A204.1 (cell line): ENCODE data around the gene PDZRN4.

Experiments
- FAIRE-seq: peaks from 2 replicates; lab custom pipeline; 2012; peaks lifted over from hg19 to GRCh38; lab: Jason Lieb, UNC

PDZRN4 gene

DNA sequence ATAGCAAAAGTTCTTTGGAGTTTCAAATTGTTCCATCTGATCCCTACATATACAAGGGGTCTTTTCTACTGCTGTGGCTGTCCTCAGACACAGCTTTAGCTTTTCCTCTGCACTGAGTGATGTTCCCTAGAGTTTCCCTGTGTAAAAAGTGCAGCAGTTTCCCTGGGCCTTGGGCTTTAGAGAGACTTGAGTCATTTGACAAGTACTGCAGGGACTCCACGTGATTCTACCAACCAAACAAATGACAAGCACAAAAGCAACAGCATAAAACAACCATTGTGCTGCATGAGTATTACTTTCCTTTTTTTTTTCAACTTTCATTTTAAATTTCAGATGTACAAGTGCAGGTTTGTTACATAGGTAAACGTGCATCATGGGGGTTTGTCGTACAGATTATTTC, 272.8 kb downstream of the PDZRN4 start:
- no peak for FAIRE-seq

DNA sequence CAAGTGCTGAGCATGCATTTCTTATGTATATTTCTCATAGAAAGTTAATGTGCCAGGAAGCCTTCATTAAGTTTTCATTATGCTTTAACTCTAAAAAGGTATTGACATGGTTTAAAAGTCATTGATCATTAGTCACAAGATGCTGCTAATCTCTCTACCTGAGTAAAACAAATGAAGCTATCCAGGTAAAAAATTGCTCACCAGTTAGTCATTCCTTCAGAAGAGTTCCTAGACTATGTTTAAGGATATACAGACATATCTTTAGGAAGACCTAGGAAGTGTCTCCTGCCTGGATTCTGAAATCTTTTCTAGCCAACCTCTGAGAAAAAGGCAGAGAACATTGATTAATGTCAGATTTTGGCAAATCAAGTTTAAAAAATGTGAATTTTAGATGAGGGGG, 274.2 kb downstream of the PDZRN4 start:
- FAIRE-seq = no peak

DNA sequence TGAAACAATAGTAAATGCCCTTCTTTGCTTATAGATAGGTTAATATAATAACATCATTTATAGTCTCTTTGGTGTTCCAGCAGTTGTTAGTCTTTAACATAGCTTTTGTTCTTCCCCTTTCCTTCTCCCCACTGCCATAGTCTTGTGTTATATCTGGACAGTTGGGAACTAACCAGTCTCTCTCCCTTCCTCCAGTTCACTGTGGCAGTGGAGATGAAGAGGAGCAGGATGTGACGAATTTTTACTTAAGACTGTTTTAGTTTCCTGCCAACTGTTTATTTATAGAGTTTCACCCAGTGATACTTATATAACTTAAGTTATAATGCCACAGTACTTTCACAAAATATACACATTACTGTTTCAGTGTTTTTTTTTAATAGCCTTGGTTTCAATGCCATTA, 277.4 kb downstream of the PDZRN4 start:
- no peak for FAIRE-seq

DNA sequence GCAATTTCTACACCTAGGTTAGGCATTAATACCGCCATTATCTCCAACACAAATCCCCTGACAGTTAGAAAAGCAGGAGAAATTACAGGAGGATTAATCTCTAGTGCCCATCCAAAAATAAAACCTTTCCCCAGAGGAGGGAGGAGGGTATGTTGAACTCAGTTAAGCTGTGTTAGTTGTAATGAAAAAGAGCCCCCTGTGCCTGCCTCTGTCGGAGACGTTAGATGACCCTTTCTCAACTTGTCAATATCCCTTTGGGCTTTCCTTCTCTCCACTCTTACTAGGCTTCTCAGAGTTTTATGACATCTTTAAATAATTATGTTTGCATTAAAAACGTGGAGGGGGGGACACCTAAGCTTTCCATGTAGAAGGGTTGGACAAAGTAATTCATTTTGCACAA, 278.2 kb downstream of the PDZRN4 start:
- no peak for FAIRE-seq

DNA sequence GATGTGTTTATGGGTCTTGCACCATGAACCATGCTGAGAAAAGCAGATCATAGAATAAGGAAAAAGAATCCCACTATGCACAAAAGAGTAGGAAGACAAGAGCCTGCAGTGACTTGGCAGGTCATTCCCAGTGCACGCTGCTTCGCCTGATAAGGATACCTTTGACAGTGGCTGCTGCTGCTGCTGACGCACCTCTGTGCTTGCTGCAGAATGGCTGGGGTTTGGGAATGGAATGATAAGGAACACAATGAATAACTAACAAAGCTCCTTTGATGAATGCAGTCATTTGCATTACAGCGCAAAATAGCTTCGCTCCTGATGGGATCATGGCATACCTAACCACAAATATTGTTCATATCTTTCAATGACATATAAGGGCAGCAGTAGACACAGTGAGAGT, 278.7 kb downstream of the PDZRN4 start:
- no peak for FAIRE-seq

DNA sequence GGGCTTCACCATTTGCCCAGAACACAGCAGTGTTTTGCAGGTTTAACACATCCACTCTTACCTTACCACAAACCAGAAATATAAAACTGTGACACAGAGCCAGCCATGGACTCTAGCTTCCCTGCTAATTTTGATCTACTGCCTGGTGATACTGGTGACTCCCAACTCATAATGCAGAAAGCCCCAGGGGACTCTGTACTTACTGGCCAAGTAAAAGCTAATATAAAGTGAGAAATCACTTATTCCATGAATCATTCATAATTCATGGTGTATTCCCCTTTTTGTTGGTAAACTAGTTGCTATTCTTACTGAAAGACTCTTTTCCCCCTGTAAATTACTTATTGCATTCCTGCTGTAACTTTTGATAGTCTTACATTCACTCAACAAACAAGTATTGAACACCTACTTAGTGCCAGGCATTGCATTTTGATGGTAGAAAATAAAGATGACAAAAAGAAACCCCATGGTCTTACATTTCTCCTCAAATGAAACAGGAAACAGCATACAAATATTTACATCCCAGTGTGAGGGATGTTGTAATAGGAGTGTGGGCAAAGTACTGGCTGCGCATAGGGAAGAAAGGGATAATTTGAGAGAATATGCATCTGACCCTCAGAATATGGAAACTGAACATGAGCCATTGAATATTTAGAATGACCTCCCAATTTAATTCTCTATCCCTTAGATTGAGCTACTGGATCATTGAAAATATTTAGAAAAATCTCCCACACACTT, 279.6 kb downstream of the PDZRN4 start:
- FAIRE-seq = no peak

DNA sequence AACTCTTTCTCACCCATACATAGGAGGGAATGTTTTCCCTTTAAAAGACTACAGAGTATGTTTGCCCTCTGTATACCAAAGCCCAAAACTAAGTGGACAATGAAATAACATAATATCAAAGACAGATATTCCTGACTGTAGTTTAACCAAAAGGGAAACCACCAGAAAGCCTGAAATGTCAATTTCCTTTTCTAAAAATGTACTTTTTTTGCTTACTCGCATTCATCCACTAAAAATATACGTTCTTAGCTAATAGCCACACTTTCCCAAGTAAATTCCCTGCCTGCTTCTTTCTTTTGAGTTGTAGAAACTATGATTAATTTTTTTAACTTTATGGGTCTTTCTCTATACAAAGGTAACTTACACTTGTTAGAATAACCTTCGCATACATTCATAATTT, 280.2 kb downstream of the PDZRN4 start:
- no peak for FAIRE-seq

DNA sequence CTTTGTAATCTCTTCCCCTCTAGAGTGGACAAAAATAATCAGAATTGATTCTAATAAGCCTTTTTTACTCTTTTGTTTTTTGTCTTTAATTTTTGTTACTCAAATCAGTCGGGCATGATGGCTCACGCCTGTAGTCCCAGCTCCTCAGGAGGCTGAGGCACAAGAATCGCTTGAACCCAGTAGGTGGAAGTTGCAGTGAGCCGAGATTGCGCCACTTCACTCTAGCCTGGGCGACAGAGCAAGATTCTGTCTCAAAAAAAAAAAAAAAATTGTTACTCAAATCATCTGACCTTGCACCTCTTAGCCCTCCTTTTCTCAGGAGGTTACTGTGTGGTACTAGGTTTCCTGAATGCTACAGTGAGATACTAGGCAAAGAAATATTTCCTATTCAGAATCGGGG, 280.6 kb downstream of the PDZRN4 start:
- FAIRE-seq = no peak

DNA sequence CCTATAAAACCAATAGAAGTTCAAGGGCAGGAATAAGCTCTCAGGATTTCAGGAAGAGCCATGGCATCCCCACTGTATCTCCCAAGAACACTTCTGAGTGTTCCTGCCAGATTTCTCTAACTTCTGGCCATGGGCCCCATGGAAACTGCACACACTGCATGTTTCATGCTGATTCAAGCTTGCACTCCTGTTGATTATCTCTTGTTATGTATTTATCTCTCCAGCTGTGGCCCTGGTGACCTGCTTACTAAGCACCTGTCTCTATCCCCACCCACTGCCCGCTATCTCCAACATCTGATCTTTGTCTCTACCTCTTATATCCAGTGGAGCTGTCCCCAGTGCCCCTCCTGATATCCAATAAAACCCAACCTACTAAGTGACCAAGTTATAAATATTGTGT, 285.3 kb downstream of the PDZRN4 start:
- FAIRE-seq = no peak

DNA sequence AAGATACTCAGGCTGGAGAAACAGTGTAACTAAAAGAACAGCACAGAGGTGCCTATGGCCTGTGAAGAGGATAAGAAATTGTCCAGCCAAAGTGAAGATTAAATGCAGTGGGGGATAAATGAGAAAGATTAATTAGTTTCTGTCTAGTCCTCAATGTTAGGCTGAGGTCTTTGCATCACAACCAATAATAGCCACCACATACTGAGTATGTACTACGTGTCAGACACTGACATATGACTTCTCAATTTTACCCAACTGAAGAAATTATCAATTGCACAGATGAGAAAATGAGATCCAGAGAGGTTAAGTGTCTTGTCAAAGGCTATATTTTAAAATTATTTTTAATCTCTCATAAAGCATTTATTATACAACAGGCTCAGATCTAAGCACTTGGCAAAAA, 285.9 kb downstream of the PDZRN4 start:
- no peak for FAIRE-seq

DNA sequence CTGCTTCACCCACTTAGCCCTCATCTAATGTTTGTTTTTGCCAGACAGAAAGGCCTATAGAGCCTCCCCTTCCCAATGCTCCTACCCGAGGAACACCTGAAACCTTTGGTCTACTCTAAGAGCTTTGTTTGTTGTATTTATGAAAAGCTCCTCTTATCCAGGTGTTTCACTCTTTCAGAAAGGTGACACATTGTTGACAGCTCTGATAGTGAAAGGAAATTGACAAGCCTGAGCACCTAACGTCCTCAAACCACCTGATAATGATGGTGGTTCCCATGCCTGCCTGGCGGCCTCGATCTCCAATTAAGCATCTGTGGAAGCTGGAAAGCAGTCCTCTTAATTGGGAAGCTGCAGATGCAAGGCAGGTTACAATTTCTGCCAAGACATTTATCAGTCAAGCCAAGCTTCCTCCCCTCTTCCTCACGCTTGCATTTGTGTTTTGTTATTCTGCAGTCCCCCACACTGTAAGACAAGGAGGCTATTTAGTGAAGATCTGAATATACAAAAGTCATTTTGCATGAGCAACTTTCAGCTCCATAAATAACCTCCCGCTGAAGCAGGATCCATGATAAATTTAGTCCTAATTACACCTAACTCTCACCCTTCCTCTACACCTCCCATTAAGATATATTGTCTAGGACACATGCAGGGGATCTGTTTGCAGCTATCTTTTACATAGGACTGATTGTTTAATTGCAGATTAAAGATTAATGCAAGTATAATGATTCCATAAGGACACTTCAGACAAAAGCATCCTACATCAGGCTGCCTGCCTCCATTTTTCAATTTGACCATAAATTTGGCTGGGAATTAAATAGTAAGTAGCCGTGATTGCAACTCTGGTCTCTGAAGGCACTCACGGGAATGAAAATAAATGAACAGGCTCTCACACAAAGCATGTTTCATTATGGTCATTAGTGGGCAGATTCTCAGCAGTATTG, 288.6 kb downstream of the PDZRN4 start:
- FAIRE-seq = no peak

DNA sequence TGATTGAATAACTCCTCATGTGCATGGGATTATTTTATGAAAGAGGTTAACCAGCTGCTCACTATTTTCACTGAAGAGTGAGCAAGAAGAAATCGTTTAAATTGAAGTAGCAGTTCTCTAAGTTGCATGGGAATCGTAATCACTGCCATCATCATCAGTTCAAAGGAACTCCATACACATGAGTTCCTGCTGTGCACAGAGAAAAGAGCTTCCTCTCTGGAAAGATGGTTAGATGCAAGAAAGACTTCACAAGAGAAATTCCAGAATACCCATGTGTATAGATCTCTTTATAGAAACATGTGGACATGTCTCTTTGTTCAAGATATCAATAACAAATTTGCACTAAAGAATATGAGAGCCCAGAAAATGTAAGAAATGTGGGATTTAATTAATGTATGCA, 291.3 kb downstream of the PDZRN4 start:
- FAIRE-seq = no peak

DNA sequence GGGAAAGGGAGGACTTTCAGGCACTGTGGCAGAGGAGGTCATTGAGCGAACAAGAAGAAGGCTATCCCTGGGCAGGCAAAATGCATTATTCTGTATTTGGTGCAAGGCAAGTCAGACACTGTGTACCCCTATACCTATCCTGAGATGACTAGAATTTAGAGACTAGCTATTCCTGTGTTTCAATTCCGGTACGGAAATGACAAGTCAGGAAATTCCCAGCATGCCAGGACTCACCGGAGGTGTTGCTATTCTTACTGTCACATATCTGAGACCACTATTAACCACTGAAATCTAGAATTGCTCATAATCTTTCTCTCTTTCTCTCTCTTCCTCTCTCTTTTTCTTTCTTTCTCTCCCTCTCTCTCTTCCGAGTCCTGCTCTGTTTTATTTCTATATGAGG, 297.1 kb downstream of the PDZRN4 start:
- no peak for FAIRE-seq

DNA sequence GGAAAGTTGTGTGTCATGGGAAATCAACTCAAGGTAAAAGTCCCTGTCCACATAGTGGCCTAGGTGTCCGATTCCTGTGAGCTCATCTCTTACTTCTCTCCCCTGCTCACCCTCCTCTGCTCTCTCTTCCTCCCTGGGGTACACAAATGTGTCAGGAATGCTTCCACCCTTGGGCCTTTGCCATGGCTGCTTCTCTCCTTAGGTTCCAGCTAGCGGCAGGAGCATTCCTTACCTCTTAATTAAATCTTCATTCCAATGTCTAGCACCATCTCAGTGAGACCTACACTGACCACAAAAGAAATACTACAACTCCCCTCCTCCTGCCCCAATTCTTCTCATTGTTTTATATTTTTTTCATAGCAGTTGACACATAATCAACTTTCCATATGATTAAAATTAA, 298.6 kb downstream of the PDZRN4 start:
- no peak for FAIRE-seq

DNA sequence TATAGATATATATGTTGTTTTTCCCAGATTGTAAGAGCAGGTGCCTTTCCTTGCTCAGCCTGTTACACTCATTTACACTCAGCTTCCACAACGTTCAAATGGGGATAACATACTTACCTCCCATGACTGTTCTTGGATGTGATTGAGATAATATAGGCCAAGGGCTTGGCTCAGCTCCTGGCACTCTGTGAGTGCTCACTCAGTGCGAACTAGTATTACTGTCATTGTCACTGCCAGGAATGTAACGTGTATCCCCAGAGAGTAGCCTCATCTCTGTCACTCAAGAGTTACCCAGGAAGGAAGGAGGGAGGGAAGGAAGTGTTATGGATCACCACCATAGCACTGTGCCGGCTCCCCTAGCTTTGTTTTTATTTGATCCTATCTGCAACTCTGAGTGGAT, 307.9 kb downstream of the PDZRN4 start:
- FAIRE-seq = no peak

DNA sequence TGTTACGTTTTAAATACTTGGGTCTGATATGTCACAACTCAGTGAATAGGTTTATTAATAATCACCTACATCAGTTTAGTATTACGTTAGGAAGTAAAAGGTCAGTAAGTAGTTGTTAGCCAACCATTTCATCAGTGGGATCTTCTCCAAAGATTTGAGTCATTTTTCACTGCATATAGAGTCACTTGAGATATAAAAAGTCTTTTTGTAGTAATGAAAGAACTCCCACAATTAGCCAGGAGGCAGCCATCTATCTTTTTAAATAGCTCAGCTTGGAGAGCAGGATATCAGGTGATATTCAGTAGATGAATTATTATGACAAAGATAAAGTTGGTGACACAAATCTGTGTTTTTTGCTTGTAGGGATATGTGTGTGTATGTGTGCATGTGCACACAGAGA, 309.3 kb downstream of the PDZRN4 start:
- FAIRE-seq = no peak

DNA sequence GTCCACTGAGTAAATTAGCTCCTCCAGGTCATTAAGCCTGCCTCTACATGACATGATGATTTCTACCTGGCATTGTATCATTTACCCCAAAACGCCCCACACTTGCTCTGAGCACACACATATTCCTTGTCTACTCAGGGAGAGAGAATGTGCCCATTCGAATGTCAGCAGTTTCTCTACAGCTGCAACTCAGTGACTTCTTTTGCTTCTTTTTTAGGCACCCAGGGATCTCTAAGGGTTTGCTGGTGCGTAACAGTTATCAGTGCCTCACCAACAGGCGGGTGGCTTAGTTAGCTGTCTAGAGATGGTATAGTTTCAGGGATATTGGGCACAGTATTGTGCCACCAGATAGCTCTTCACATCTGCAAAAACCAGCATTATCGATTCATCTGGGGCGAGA, 316.9 kb downstream of the PDZRN4 start:
- FAIRE-seq = no peak

DNA sequence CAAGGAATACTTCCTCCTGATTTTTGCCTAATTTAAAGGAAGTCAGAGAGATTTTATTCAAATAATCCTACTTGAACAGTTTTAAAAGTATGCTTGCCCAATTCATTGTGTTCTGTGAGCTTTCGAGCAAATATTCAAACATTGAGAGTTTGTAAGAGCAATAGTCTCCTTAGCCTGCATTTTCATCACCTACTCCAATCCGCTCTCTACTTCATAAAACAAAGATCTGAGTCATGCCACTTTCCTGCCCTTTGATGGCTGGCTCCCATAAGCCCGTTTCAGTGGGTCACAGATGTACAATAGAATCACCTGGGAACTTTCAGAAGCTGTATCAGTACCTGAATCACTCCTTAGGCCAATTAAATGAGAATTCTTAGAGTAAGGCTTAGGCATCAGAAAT, 319.2 kb downstream of the PDZRN4 start:
- no peak for FAIRE-seq

DNA sequence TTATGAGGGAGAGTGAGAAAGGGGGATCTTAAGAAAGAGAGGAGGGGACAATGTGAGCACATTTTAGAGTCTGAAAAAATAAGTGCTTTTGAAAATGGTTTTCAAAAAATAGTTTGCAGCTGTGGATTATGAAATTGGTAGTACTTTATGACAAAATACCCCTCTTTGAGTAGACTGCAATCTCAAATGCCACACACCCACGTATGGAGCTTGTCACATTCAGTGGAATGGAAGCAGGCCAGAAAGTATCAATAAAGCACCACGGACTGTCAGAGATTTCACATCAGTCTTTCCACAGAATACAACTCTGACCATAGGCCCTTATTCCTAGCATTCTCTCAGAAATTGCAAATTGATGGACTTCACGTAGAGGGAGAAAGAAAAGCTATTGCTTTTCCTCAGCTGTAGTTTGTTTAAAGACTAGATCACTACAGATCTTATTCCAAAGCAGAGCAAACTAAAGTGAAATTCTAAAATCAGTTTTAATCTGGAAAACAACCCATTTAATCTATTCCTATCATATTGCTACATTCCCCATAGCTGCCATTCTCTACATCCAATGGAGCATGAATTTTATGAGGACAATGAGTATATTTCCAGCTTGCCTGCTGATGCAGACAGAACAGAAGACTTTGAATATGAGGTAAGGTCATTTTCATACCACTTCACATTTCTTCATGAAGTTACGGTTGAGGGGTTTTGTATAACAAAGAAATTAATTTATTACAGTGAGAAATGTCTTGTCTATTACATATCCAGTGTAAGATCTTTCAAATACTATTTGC, 321.3 kb downstream of the PDZRN4 start:
- FAIRE-seq = no peak

DNA sequence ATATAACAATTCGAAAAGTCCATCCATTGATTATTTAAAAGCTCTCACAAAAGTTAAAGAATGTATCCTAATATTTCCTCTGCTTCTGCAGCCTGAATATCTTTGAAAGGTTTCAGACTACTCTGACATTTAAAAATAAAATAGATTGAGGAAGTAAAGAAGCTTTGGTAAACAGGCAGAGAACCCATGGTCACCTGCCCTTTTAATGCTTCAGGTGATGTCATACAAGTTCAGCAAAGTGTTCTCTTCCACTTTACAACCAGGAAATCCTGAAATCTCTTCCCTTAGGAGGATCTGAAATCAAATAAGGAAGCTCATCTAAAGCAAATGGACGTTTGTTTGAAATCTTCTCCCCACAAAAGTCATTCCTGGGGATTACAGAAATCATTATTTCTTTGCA, 322.4 kb downstream of the PDZRN4 start:
- no peak for FAIRE-seq

DNA sequence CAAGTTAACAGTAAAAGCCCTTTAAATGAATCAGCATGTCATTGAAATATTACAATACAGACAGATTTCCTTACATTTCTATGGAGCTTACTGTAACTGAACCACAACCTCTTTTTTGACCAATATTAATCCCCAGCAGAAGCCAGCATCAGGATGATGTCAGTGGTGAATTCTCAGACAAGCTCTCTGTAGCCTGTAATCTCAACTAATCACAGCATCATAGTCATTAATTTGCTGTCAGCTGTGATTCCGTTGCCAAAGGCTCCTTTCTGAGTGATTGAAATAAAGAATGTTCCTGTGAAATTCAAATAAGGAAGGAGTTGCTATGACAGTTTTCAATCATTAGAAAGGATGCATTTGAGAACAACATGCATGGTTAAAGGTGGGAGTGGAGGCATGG, 323.1 kb downstream of the PDZRN4 start:
- FAIRE-seq = no peak

DNA sequence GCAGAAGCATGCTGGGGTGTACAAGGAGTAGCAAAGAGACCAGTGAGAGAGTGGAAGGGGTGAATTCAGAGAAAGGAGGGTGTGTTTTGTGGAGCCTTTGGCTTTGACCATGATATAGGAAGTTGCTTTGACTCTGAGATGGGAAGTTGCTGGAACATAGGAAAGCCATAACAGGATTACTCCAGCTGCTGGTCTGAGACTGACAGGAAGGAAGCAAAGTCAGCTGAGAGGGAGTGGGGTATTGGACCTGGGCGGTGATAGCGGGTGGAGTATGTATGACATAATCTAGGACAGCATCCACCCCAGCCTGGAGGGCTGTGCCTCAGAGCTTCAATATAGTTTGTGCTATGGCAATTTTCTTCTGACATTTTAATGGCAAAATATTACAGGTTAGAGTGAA, 324.4 kb downstream of the PDZRN4 start:
- no peak for FAIRE-seq
